Ramos (cell line): ENCODE data around the gene CDKN2B.

Source experiments
- in situ Hi-C: fragments of 300-500 bp; cut with MboI; formaldehyde crosslinking; loops from one replicate; pipeline ENCODE4 v1.14.3; 2022; ENCODE audit warnings: low sequenced_read_pairs; ENCODE audit not compliant: unreplicated experiment

The CDKN2B gene

DNA sequence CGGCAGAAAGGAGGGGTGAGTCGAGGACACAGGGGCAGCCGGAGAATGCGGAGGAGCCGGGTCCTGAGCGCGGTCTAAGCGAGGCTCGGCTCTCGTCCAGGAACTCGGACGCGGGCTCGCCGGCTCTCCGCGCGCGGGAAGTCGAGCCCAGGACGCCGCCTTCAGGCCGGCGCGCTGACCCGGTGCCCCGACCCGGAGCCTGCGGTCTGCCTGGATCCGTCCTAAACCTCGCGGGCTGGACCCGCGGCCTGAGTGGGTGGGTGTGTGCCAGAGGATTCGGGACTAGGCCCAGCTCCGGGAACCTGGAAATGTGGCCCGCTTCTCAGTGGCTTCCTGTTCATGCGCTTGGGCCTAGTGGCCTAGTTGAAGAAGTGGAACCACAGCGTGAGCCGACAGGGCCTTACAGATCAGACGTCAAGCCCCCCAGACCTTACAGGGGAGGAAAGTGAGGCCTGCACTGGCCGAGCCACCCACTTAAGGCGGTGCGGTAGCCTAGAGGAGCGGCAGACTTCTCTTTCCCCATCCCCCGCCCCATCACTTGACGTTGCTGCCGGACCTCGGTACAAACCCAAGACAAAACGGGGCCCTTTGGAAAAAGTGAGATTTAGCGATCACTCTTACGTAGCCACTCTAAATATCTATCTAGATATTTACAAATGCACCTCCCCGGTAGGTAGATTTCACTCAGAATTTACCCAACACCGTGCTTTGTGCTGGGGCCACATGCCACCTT lies 13.3 kb downstream of the CDKN2B start:
- in situ Hi-C loops, result no loop called here

DNA sequence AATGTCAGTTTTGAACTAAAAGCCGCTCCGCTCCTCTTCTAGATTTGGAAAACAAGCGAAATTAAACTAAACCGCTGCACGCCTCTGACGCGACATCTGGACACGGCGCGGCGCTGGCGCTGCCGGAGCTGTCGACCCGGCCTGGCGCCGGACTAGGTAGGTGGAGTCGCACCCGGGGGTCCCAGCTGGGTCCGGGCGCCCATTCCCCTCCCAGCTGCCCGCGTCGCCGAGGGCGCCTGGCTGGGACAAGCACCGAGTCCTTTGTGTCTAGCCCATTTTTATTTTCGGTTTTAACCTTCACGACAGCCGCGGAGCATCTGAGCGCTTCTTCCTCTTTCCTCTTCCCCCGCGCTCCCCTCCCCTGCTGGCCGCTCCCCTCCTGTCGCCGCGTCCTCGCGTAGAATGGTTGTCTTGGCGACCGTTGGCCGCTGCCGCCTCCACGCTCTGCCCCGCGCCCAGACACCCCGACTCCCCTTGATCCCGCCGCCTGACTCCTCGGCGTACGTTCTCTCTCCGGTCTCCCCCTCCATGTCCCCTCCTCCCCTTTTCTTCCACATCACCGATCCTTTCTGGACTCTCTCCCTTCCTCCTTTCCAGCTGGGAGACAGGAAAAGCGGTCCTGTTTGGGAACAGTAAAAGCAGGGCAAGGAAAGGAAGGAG lies 14.0 kb downstream of the CDKN2B start:
- in situ Hi-C loops, result no loop called here

DNA sequence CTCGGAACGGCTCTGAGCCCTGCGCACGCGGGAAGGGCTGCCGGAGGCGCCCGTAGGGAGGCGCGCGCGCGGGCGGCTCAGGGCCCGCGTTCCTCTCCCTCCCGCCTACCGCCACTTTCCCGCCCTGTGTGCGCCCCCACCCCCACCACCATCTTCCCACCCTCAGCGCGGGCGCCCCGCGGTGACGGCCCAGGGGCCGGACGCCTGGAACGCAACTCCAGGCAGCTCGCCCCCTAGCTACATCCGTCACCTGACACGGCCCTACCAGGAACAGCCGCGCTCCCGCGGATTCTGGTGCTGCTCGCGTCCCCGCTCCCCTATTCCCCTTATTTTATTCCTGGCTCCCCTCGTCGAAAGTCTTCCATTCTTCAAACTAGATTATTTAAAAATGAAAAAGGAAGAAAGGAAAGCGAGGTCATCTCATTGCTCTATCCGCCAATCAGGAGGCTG lies 14.5 kb downstream of the CDKN2B start, which contains the start of gene CDKN2B-AS1:
Gene CDKN2B-AS1, plus strand, starts transcription at position 236 of the 450 bp plus-strand sequence.
- in situ Hi-C loops, result no loop called here

DNA sequence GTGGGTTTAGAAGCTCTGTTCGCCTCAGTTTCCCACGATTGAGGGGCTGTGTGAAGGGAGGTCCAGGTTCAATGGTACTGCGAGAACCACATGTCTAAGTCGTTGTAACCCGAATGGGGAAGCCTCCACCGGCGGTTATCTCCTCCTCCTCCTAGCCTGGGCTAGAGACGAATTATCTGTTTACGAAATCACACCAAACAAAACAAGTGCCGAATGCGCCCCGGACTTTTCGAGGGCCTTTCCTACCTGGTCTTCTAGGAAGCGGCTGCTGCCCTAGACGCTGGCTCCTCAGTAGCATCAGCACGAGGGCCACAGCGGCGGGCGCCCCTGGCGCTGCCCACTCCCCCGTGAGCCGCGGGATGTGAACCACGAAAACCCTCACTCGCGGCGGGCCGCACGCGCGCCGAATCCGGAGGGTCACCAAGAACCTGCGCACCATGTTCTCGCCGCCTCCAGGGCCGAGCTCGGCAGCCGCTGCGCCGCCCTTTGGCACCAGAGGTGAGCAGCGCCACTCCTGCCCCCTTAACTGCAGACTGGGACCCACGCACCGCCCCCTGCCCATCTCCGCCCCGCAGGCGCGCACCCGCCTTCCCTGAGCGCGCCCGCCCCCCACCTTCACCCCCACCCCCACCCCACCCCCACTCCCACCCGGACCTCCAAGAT lies 15.1 kb downstream of the CDKN2B start, which contains the start of gene CDKN2A:
Gene CDKN2A, minus strand, starts transcription at position 500 of the 663 bp plus-strand sequence.
- in situ Hi-C loops, result no loop called here

DNA sequence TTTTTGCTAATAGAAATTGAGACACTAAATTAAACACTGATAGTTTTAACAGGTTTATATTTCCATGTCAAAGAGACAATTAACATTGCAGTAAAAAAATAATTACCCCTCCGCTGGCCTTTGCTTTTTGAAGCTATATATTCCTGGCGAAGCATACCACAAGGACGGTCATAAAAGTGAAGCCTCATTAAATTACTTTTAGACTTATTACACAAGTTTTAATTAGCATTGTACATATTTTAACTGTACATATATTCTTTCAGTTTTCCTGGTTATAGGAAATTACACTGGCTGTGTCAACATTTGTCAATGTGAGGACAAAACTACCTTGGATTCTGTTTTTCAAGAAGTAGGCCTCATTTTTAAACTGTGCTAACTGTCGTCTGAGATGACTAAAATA lies 16.1 kb downstream of the CDKN2B start:
- in situ Hi-C loops, result no loop called here

DNA sequence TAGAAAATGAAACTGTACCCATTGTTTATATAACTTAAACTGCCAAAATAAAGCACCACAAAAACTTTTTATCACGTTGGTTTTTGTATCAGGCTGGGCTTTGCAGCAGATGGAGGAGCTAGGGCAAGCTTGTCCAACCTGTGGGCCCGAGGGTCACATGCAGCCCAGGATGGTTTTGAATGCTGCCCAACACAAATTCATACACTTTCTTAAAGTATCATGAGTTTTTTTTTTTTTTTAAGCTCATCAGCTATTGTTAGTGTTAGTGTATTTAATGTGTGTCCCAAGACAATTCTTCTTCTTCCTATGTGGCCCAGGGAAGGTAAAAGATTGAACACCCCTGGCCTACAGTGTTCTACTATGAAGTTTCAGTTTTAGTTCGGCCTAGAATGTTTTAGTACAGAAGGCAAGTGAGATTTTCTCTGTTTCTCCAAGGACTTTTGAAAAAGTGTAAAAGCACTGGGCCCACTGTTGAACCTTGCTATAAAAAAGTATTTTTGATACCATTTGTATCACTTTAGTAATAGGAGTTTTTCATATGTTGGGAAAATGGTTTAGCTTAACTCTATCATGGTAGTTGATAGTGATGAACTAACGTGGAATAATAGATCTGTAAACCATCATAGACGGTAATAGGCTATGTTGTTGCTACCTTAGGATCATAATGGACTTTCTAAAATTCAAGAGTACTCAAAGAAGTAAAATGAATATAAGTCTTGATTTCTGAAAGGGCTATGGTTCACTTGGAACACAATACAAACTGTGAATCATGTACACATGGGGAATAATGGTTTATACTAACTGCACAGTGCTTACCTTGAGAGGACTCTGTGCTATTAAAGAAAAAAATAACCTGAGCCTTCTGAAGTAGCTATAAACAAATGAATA lies 17.8 kb downstream of the CDKN2B start:
- in situ Hi-C loops, result no loop called here

DNA sequence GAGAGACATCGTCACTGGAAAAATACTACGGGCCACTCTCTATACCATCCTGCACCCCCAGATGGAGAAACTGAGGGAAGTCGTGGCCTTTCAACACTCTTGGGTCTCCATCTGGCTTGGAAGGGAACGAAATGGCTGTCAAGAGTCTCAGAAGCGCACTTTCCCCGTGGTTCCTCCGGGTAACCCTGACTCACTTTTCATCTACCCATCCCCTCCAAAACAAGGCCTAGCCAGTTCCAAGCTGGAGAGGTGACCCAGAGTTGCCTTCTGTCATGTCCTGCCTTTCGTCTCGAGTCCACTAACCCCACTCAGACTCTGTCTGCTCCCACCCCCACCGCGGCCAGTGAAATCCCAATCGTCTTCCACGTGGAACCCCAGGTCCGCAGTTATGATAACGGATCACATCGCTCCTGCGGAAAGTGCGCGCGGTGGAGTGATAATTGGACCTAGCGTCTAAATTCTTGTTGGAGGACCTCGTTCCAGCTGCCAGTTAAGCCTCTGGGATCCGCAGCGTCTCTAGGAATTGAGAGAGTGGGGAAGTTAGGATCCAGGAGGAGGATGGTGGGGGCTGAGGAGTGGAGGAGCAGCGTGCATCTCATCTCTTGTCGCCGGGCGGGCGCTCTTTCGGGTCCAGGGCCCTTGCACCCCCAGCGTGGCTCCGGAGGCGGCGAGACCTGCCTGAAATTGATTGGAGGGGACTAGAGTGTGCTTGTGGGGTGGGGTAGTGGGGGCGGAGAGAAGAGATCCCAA lies 19.5 kb downstream of the CDKN2B start:
- in situ Hi-C loops, result no loop called here

DNA sequence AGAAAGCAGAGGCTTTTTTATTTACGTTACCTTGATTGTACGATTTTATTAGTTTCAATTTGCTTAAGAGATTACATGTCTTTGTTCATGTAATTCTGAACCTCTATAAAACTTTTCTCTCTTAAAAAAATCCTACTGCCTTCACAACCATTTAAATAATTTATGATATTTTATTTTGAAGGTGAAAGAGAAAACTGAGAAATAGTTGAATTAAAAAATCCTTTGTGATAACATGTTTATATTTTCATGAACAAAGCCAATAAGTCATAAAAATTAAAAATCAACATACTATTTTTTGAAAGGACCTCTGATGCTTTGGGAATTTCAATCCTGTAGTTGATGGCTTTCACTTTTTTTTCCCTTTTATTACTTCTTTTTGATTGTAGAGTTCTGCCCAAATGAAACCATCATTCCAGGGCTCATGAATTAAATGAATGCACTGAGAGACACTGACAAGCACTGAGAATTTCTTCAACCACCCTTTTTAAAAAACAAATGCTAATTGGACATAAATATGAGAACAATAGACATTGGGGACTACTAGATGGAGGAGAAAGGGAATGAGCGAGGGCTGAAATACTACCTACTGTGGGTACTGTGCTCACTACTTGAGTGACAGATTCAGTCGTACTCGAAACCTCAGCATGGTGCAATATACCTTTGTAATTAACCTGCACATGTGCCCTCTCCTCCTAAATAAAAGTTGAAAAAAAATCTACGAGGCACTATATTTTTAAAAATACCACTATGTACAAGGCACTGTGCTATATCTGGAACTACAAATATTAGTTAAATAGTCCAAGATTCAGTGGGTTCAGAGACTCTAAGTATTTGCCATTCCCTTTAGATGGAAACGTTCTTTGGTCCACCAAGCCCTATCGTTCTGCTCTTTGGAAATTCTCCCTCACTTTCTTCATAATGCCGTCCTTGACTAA lies 20.8 kb downstream of the CDKN2B start:
- in situ Hi-C loops, result no loop called here

DNA sequence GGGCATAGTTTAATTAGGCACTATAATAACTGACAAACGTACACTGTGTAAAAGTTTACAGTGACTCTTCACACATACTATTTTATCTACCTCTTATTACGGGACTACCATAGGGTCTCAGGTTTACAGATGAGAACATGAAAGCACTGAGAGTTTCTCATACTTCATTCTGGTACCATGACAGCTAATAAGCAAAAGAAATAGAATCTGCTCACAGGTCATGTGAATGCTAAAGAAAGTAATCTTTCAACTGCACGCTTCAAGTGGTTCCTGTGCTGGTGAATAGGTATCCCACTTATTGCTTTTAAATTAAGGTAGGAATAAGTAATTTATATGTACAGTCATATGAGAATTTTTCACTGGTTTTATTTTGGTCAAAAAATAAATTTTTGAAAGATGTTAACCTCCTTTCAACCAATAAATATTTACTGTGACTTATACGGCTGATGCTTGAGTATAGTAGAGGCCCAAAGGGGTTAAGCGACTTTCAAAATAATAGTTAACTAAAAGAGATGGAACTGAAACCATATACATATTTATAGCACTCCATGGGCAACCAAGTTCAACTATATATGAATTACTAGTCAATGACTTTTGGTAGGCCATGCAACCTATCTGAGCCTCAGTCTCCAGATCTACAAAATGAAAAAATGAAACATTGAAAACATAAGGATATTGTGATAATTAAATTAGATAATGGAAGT lies 23.0 kb downstream of the CDKN2B start:
- in situ Hi-C loops, result no loop called here

DNA sequence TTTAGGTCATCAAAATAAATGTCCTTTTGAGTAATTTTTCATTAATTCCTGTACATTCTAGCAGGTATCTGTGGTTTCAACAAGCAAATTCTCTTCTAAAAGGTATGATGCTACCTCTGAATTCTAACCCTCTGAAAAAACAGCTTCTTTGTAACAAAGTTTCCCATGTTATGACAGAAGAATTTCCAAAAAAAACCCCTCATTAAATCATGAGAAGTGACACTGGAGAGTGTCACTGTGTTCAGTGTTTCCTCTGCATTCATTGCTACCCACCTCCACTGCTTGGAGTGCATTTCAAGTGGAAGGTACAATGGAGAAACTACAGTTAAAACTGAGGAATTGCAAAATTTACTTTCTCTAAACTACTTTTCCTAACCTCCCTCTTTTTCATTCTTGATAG lies 25.0 kb downstream of the CDKN2B start:
- in situ Hi-C loops, result no loop called here

DNA sequence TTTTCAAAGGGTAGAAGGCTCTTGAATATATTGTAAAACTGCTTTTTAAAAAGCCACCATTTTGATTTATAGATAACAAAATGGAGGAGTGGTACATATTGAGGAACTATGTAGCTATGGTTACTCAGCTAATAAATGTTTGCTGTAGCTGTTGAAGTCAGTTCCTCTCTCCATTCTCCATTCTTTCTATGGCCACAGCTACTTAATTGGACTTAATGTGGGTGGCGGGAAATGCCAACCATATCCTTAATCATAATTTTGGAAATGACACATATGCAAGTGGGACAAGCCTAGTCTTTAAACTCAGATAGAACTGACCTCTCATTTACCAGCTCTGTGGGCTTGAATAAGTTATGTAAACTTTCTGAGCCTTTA lies 25.6 kb downstream of the CDKN2B start:
- in situ Hi-C loops, result no loop called here

DNA sequence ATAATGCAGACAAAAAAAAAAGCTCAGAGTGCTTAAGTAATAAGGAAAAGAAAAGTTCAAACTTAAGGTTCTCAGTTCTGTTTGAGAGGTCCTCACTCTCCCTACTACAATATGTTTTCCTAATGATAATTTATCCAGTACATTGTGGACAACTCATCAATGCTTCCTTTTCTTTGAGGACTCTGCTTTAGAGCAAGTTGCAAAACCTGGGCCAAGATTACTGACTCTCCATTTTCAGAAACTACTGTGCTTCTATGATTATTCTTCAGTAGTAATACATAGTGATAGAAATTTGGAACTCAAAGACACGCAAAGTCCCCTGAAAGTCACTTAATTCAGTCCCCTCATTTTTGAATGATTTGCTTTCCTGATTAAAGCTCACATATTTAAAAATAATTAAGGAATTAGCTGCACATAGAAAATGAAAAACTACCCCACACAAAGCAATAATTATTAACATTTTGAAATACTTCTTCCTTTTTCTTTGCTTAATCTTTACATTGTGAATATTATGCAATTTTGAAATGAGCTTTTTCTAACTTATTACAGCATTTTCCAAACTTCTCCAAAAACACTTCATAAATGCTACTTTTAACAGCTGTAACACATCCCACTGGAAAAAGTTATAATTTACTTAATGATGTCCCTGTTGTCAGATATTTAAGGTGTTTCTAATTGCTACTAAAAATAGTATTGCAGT lies 26.1 kb downstream of the CDKN2B start:
- in situ Hi-C loops, result no loop called here

DNA sequence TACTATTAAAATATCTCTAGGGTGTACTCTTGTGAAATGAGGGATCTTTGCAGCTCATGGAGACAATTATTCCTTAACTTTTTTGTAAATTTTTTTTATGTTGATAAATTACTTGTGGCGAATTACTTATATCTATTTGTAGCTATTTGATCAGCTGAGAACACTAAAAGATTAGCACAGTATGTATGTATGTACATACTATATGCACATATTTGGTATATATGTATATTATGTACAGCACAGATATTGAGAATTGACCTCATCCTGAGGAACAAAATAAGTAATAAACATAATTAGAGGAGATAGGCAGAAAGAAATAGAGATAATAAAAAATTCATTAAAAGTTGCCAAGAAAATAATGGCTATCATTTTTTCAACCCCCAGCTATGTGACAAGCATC lies 26.7 kb downstream of the CDKN2B start:
- in situ Hi-C loops, result no loop called here

DNA sequence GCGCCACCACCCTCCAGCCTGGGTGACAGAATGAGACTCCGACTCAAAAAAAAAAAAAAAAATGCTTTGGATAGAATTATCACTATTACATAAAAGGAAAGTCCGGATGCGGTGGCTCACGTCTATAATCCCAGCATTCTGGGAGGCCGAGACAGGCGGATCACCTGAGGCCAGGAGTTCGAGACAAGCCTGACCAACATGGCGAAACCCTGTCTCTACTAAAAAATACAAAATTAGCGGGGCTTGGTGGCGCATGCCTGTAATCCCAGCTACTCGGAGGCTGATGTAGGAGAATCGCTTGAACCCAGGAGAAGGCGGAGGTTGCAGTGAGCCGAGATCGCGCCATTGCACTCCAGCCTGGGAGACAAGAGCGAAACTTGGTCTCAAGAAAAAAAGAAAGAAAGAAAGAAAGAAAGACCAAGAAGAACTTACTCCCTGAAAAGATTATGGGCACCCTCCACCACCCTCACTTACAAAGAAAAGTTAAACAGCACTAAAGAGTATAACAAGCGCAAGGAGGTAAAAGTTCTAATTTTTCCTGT lies 32.7 kb downstream of the CDKN2B start:
- in situ Hi-C loops, result no loop called here

DNA sequence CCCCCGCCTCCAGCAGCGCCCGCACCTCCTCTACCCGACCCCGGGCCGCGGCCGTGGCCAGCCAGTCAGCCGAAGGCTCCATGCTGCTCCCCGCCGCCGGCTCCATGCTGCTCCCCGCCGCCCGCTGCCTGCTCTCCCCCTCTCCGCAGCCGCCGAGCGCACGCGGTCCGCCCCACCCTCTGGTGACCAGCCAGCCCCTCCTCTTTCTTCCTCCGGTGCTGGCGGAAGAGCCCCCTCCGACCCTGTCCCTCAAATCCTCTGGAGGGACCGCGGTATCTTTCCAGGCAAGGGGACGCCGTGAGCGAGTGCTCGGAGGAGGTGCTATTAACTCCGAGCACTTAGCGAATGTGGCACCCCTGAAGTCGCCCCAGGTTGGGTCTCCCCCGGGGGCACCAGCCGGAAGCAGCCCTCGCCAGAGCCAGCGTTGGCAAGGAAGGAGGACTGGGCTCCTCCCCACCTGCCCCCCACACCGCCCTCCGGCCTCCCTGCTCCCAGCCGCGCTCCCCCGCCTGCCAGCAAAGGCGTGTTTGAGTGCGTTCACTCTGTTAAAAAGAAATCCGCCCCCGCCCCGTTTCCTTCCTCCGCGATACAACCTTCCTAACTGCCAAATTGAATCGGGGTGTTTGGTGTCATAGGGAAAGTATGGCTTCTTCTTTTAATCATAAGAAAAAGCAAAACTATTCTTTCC lies 34.2 kb downstream of the CDKN2B start:
- in situ Hi-C loops, result no loop called here

DNA sequence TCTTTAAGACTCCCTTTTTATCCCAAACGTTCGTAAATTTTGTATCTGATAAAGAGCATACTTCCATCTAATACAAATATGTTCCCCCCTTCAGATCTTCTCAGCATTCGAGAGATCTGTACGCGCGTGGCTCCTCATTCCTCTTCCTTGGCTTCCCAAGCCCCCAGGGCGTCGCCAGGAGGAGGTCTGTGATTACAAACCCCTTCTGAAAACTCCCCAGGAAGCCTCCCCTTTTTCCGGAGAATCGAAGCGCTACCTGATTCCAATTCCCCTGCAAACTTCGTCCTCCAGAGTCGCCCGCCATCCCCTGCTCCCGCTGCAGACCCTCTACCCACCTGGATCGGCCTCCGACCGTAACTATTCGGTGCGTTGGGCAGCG lies 34.8 kb downstream of the CDKN2B start:
- in situ Hi-C loops, result no loop called here

DNA sequence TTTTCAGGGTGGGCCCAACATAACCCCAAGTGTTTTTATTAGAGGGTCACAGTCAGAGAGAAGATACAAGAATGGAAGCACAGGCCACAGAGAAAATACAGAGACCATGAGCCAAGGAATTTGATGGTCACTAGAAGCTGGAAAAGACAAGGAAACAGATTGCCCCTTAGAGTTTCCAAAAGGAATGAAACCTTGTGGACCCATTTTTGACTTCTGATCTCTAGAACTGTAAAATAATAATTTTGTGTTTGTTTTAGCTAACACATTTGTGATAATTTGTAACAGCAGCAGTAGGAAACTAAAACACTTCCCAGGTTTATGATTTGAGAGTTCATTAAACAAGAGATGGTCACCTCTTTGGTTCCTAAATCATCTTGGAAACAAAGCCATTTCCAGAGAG lies 36.7 kb downstream of the CDKN2B start:
- in situ Hi-C loops, result no loop called here
